GM12891 (cell line): Measurements from ENCODE around the gene PRRG4.

Experiments used
- POLR2A ChIP-seq: IDR thresholded peaks from 2 replicates; pipeline ENCODE4 v1.6.1; 2011; ENCODE audit warnings: low read depth, low read length, control low read depth
- POLR2AphosphoS5 ChIP-seq: IDR thresholded peaks from 2 replicates; pipeline ENCODE4 v1.6.1; 2011; ENCODE audit warnings: low read depth, low read length, control low read depth
- TAF1 ChIP-seq: IDR thresholded peaks from 2 replicates; pipeline ENCODE4 v1.6.1; 2011; ENCODE audit warnings: low read depth, low read length, control low read depth

GRCh38 chr11:32894921-32895320 lies 65.2 kb downstream of the PRRG4 start:
- no peak for TF ChIP-seq POLR2A
- TF ChIP-seq POLR2AphosphoS5 = no peak
- TF ChIP-seq TAF1 = no peak
